Measurements from ENCODE around the gene CAPN1. TPM values are rescaled to one million over a fixed set of nuclear protein-coding genes. Genes with fewer than 3 reads are reported as not detected.

Gene CAPN1
- polyA plus RNA-seq, 1 donor from 2014 or later = 102 TPM

DNA sequence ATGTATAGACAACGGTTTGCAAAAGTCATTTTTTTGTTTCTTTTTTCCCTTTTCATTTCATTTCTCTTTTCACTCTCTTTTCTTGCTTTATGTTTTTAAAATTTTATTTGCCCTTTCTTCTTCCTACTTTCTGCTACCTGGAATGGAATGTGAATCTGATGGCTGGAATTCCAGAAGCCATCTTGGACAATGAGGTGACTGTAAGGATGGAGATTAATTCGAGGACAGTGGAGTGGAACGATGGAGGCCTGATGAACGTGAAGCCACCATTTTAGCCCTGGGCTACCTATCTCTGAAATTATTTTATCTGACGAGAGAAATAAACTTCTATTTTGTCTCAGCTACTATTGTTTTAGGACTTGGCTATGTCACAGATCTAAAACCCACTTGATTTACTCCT lies 77.3 kb downstream of the CAPN1 start:
- Histone ChIP-seq H3K36me3 (ENCODE audit: insufficient read depth, low read length) (no peaks in the 10 kb centered on the region), H3K79me2 (replicated peaks; ENCODE audit: insufficient read depth, low read length) (peaks cover 10% of the 10 kb centered on the region), H3K4me2 (ENCODE audit: low read length) (no peak overlapping the region), H2AFZ (ENCODE audit: low read depth, low read length) (no peak overlapping the region), H3K27me3 (ENCODE audit: insufficient read depth, low read depth, low read length) (no peaks in the 10 kb centered on the region), H3K9me3 (ENCODE audit: low read length) (no peaks in the 10 kb centered on the region), H4K20me1 (ENCODE audit: insufficient read depth) (no peaks in the 10 kb centered on the region), H3K4me3 (ENCODE audit: low read length) (no peak overlapping the region), H3F3A (ENCODE audit: insufficient read depth, low read length, poor library complexity, severe bottlenecking) (no peaks in the 10 kb centered on the region), H3K27ac (ENCODE audit: low read length) (no peak overlapping the region), H3K9ac (ENCODE audit: low read length) (no peak overlapping the region), H3K9me2 (ENCODE audit: insufficient read depth, low read length) (no peaks in the 10 kb centered on the region)
- TF ChIP-seq, protein P1, sequence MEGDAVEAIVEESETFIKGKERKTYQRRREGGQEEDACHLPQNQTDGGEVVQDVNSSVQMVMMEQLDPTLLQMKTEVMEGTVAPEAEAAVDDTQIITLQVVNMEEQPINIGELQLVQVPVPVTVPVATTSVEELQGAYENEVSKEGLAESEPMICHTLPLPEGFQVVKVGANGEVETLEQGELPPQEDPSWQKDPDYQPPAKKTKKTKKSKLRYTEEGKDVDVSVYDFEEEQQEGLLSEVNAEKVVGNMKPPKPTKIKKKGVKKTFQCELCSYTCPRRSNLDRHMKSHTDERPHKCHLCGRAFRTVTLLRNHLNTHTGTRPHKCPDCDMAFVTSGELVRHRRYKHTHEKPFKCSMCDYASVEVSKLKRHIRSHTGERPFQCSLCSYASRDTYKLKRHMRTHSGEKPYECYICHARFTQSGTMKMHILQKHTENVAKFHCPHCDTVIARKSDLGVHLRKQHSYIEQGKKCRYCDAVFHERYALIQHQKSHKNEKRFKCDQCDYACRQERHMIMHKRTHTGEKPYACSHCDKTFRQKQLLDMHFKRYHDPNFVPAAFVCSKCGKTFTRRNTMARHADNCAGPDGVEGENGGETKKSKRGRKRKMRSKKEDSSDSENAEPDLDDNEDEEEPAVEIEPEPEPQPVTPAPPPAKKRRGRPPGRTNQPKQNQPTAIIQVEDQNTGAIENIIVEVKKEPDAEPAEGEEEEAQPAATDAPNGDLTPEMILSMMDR (IDR thresholded peaks at IDR 0.05; ENCODE audit: poor library complexity, severe bottlenecking) = no peak
- TF ChIP-seq, protein P2, sequence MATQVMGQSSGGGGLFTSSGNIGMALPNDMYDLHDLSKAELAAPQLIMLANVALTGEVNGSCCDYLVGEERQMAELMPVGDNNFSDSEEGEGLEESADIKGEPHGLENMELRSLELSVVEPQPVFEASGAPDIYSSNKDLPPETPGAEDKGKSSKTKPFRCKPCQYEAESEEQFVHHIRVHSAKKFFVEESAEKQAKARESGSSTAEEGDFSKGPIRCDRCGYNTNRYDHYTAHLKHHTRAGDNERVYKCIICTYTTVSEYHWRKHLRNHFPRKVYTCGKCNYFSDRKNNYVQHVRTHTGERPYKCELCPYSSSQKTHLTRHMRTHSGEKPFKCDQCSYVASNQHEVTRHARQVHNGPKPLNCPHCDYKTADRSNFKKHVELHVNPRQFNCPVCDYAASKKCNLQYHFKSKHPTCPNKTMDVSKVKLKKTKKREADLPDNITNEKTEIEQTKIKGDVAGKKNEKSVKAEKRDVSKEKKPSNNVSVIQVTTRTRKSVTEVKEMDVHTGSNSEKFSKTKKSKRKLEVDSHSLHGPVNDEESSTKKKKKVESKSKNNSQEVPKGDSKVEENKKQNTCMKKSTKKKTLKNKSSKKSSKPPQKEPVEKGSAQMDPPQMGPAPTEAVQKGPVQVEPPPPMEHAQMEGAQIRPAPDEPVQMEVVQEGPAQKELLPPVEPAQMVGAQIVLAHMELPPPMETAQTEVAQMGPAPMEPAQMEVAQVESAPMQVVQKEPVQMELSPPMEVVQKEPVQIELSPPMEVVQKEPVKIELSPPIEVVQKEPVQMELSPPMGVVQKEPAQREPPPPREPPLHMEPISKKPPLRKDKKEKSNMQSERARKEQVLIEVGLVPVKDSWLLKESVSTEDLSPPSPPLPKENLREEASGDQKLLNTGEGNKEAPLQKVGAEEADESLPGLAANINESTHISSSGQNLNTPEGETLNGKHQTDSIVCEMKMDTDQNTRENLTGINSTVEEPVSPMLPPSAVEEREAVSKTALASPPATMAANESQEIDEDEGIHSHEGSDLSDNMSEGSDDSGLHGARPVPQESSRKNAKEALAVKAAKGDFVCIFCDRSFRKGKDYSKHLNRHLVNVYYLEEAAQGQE (IDR thresholded peaks at IDR 0.05; ENCODE audit: borderline replicate concordance) = no peak

DNA sequence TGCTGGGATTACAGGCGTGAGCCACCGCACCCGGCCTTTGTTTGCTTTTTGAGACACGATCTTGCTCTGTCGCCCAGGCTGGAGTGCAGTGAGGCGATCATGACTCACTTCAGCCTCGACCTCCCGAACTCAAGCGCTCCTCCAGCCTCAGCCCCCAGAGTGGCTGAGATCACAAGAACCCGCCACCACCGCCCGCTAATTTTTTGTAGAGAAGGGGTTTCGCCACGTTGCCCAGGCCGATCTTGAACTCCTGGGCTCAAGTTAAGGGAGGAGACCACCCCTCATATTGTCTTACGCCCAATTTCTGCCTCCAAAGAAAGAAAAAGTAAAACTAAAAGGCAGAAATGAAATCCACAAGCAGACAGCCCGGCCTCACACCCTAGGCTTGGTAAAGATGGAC lies 78.6 kb downstream of the CAPN1 start:
- no peak overlapping the region for H2AFZ ChIP-seq (ENCODE audit: low read depth, low read length)
- H3F3A ChIP-seq (ENCODE audit: insufficient read depth, low read length, poor library complexity, severe bottlenecking) = no peaks in the 10 kb centered on the region
- TF ChIP-seq POLR2AphosphoS5 (IDR thresholded peaks at IDR 0.05) = no peak
- TF ChIP-seq, protein P2 (IDR thresholded peaks at IDR 0.05; ENCODE audit: borderline replicate concordance) = no peak
- no peak for TF ChIP-seq TAF1 (IDR thresholded peaks at IDR 0.05; ENCODE audit: low read depth)
- TF ChIP-seq, protein P1 (IDR thresholded peaks at IDR 0.05; ENCODE audit: poor library complexity, severe bottlenecking) = no peak
- TF ChIP-seq EZH2 (IDR thresholded peaks at IDR 0.05; ENCODE audit: borderline replicate concordance, insufficient read depth, low read length, poor library complexity, severe bottlenecking) = no peak
- TF ChIP-seq EP300 (conservative IDR thresholded peaks at IDR 0.05; ENCODE audit: poor library complexity, severe bottlenecking) = no peak
- TF ChIP-seq SMC3 (conservative IDR thresholded peaks at IDR 0.05; ENCODE audit: poor library complexity) = no peak

More for the DNA sequence above, 78.6 kb downstream of the CAPN1 start:
- H3K36me3 ChIP-seq (ENCODE audit: insufficient read depth, low read length) = no peaks in the 10 kb centered on the region
- H3K9ac ChIP-seq (ENCODE audit: low read length) = no peak overlapping the region
- H3K4me3 ChIP-seq (ENCODE audit: low read length) = no peak overlapping the region
- no peaks in the 10 kb centered on the region for H4K20me1 ChIP-seq (ENCODE audit: insufficient read depth)
- H3K4me2 ChIP-seq (ENCODE audit: low read length) = no peak overlapping the region
- no peaks in the 10 kb centered on the region for H3K9me2 ChIP-seq (ENCODE audit: insufficient read depth, low read length)
- no peaks in the 10 kb centered on the region for H3K27me3 ChIP-seq (ENCODE audit: insufficient read depth, low read depth, low read length)
- H3K9me3 ChIP-seq (ENCODE audit: low read length) = no peaks in the 10 kb centered on the region
- H3K79me2 ChIP-seq (replicated peaks; ENCODE audit: insufficient read depth, low read length) = peaks cover 10% of the 10 kb centered on the region
- no peak overlapping the region for H3K27ac ChIP-seq (ENCODE audit: low read length)
